Measurements from ENCODE around the gene DUS4L.
A peak's percentile ranks its signal among the peaks of the same experiment; 100 is the strongest.

Gene DUS4L

GRCh38 chr7:107579885-107580715 is 16.3 kb downstream of the DUS4L start, which contains the start of gene BCAP29:
TSS of gene BCAP29 (plus strand) at chr7:107580246. CDS start at chr7:107580773, 527 bp downstream.
- ATAC-seq (ENCODE audit: low read depth) (peak; percentile 86), DNase-seq (ENCODE audit: low spot score) (peak; percentile 61)
- TF ChIP-seq CTCF (IDR thresholded peaks at IDR 0.05; ENCODE audit: poor library complexity, severe bottlenecking) = peak; percentile 47
- no peaks in the 10 kb centered on the region for H3K27me3 ChIP-seq (ENCODE audit: insufficient read depth, poor library complexity, severe bottlenecking)
- peaks cover 14% of the 10 kb centered on the region for H3K4me1 ChIP-seq (ENCODE audit: insufficient read depth, poor library complexity, severe bottlenecking)
- H3K9me3 ChIP-seq (ENCODE audit: severe bottlenecking) = no peaks in the 10 kb centered on the region
- H3K4me3 ChIP-seq (ENCODE audit: severe bottlenecking) = peak within 1 kb of the TSS; percentile 85
- H3K27ac ChIP-seq (ENCODE audit: poor library complexity, severe bottlenecking) = peak within 1 kb of the TSS; percentile 59
- H3K36me3 ChIP-seq (ENCODE audit: low read depth) = peaks cover 56% of the 10 kb centered on the region

- ATAC-seq (ENCODE audit: low read depth) (no peak), DNase-seq (ENCODE audit: low spot score) (no peak)
- H3K4me1 ChIP-seq (ENCODE audit: insufficient read depth, poor library complexity, severe bottlenecking) = peaks cover 14% of the 10 kb centered on the region
- peak overlapping the region; percentile 59 for H3K27ac ChIP-seq (ENCODE audit: poor library complexity, severe bottlenecking)
- H3K27me3 ChIP-seq (ENCODE audit: insufficient read depth, poor library complexity, severe bottlenecking) = no peaks in the 10 kb centered on the region
- peak overlapping the region; percentile 85 for H3K4me3 ChIP-seq (ENCODE audit: severe bottlenecking)
- H3K9me3 ChIP-seq (ENCODE audit: severe bottlenecking) = no peaks in the 10 kb centered on the region
- peak; percentile 26 for TF ChIP-seq CTCF (IDR thresholded peaks at IDR 0.05; ENCODE audit: poor library complexity, severe bottlenecking)
- peaks cover 58% of the 10 kb centered on the region for H3K36me3 ChIP-seq (ENCODE audit: low read depth)
Measured at GRCh38 chr7:107580716-107581383, 17.1 kb downstream of the DUS4L start.

GRCh38 chr7:107581387-107582013 is 17.7 kb downstream of the DUS4L start:
- 0 out of 3 replicates have a peak, but pooled peaks have one; percentile 10 for ATAC-seq (ENCODE audit: low read depth)
- H3K27ac ChIP-seq (ENCODE audit: poor library complexity, severe bottlenecking) = peak overlapping the region; percentile 59
- DNase-seq (ENCODE audit: low spot score) = no peak
- no peaks in the 10 kb centered on the region for H3K27me3 ChIP-seq (ENCODE audit: insufficient read depth, poor library complexity, severe bottlenecking)
- TF ChIP-seq CTCF (IDR thresholded peaks at IDR 0.05; ENCODE audit: poor library complexity, severe bottlenecking) = no peak
- H3K4me1 ChIP-seq (ENCODE audit: insufficient read depth, poor library complexity, severe bottlenecking) = peaks cover 14% of the 10 kb centered on the region
- H3K36me3 ChIP-seq (ENCODE audit: low read depth) = peaks cover 51% of the 10 kb centered on the region
- H3K4me3 ChIP-seq (ENCODE audit: severe bottlenecking) = peak overlapping the region; percentile 85
- H3K9me3 ChIP-seq (ENCODE audit: severe bottlenecking) = no peaks in the 10 kb centered on the region

- ATAC-seq (ENCODE audit: low read depth) = no peak
- no peaks in the 10 kb centered on the region for H3K27me3 ChIP-seq (ENCODE audit: insufficient read depth, poor library complexity, severe bottlenecking)
- H3K4me1 ChIP-seq (ENCODE audit: insufficient read depth, poor library complexity, severe bottlenecking) = peaks cover 14% of the 10 kb centered on the region
- no peak overlapping the region for H3K27ac ChIP-seq (ENCODE audit: poor library complexity, severe bottlenecking)
- peaks cover 48% of the 10 kb centered on the region for H3K36me3 ChIP-seq (ENCODE audit: low read depth)
- H3K9me3 ChIP-seq (ENCODE audit: severe bottlenecking) = no peaks in the 10 kb centered on the region
- no peak for DNase-seq (ENCODE audit: low spot score)
- no peak for TF ChIP-seq CTCF (IDR thresholded peaks at IDR 0.05; ENCODE audit: poor library complexity, severe bottlenecking)
- no peak overlapping the region for H3K4me3 ChIP-seq (ENCODE audit: severe bottlenecking)
Measured at GRCh38 chr7:107582875-107583274, 19.1 kb downstream of the DUS4L start.

Measured in RWPE2 (cell line).